GM21381 (cell line): ENCODE measurements around the gene PHACTR3.

Source experiments
- ATAC-seq: cut with Tn5 transposase; IDR thresholded peaks from one replicate; pipeline ENCODE4 v1.9.1; 2021; ENCODE audit warnings: mild to moderate bottlenecking, moderate library complexity; ENCODE audit not compliant: unreplicated experiment

The PHACTR3 gene

GRCh38 chr20:59774204-59774641 is 169.9 kb downstream of the PHACTR3 start:
- ATAC-seq, result no peak

DNA sequence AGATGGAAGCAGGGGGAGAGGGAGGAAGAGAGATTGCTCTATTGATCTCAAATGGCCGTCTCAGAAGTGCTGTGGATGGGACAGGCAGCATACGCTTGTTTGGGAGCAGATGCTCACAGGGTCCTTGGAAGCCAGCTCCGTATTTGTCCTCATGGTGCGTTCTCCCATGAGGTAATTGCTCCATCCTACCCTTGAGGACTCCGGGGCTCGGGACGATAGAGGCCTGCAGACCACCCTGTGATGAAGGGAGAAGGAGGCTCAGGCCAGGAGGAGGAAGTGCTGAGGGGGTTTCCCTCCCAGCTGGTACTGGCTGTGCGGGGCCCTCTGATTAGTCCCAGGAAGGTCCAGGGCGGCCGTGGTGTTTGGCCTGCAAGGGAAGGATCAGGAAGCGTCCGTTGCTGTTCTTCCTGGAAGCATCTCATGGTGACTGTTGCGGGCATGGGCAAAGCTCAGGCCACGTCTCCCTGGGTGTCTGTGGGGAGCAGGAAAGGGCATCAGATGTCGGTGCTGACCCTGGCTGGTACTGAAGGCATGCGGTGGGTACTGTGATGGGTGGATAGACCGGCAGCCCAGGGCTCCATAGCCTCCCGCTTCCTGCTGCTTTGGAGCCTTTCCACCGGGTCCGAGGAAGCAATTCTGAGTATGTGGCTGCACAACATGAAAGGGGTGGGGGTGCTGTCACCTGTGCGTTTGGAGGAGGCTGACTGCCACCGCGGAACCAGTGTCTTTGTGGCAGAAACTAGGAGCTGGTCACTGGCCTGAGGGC is 170.8 kb downstream of the PHACTR3 start:
- ATAC-seq, result no peak

DNA sequence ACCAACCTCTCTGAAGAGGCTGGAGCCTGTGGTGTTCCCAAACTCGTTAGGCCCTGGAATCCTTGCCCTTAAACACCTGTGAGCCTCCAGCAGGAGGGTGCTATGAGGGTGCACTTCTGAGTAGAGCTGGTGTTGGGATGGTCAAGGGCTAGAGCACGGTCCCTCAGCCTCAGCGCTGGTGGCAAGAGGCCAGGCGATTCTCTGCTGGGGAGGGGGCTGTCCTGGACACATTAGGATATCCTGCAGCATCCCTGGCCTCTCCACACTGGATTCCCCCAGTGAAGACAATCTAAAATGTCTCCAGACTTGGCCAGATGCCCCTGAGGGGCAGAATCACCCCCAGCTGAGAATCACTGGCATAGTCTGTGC is 171.3 kb downstream of the PHACTR3 start:
- no peak for ATAC-seq

DNA sequence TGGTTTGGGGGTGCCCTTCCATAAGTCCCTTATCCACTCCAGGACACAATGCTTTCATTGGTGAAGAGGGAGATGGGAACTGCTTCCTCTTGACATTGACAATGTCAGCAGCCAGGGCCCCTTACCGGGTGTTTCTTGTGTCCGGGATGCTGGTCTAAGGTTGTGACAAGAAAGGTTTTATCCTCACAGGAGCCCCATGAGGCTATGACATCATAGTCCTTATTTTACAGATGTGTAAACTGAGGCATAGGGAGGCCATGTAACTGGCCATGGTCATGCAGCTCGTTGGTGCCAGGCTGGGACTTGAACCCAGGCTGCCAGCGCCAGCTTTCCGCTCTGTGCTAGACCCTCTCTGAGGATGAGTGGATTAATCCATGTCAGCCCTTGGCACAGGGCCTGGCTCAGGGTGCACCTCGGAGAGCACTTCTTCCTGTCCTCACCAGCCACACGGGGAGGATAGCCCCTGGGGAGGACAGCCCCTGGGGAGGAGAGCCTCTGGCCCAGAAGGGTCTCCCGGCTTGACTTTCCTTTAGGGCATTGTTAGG is 171.8 kb downstream of the PHACTR3 start:
- ATAC-seq, result no peak

GRCh38 chr20:59776626-59777330 is 172.4 kb downstream of the PHACTR3 start:
- ATAC-seq, result no peak

DNA sequence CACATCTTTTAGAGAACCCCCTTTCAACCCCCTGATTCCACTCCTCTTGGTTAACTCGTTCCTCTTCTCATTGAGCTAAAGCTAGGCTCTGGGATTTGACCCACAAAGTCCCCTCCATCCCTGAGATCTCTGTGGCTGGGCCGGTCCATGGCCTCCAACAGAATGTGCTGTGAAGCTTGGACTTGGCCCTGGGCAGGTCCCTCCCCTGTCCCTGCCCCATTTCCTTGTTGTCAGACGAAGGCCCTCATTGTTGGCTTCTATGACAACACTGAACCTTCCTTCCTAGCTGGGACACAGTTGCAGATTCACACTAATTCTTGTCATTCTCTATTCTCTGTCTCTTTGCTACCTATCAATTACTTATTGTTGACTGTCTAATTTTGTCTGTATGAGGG is 173.0 kb downstream of the PHACTR3 start:
- no peak for ATAC-seq

GRCh38 chr20:59777814-59778575 is 173.7 kb downstream of the PHACTR3 start:
- ATAC-seq, result no peak

DNA sequence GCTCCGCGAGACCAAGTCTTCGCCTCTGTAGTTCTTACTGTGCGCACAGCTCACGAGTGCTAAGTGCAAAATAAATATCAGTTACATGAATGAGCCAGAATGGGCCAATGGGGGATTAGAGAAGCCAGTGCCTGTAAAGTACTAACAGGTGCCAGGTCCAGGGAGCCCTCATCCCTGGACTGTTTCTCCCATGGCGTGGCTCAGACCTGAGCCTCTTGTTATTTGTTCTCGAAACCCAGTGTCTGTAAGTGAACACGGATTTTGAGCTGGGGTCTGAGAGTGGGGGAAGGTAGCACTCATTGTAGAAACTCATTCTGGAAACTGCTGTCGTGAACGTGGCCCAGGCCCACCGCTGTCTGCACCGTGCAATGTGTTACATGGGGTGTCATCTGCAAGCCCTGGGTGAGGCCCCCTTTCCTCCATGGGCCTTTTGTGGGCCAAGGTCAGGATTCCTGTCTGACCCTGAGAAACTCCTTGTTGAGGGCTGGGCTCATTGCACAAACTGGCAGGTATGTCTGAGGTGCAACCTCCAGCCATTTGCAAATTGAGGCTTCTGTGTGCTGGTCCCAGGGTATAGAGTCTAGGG is 174.4 kb downstream of the PHACTR3 start:
- no peak for ATAC-seq

GRCh38 chr20:59779656-59780380 is 175.5 kb downstream of the PHACTR3 start:
- ATAC-seq, result no peak

- ATAC-seq, result no peak
These were observed 176.3 kb downstream of the PHACTR3 start for GRCh38 chr20:59780494-59781185.

- ATAC-seq, result no peak
These were observed 176.9 kb downstream of the PHACTR3 start for GRCh38 chr20:59781226-59781625.

- no peak for ATAC-seq
These were observed 178.8 kb downstream of the PHACTR3 start for GRCh38 chr20:59782986-59783640.

DNA sequence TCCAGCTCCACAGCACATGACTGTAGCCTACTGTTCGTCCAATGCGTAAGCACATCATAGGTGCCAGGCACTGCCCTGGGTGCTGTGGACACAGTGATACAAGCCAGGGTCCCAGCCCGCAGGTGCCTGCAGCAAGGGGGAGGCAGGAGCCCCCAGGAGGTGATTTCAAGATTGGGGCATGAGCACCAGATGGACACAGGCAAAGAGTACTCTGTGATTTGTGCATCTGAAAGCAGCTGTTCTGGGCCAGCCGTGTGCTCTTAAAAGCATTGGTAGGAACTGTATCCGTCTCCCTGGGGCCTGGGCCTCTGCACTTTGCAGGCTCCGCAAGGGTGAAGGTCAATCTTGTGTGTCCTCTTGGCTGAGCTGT is 179.3 kb downstream of the PHACTR3 start:
- ATAC-seq, result no peak

- no peak for ATAC-seq
These were observed 180.0 kb downstream of the PHACTR3 start for GRCh38 chr20:59784365-59784764.

- no peak for ATAC-seq
These were observed 180.7 kb downstream of the PHACTR3 start for GRCh38 chr20:59784791-59785668.

- no peak for ATAC-seq
These were observed 181.3 kb downstream of the PHACTR3 start for GRCh38 chr20:59785669-59785959.

DNA sequence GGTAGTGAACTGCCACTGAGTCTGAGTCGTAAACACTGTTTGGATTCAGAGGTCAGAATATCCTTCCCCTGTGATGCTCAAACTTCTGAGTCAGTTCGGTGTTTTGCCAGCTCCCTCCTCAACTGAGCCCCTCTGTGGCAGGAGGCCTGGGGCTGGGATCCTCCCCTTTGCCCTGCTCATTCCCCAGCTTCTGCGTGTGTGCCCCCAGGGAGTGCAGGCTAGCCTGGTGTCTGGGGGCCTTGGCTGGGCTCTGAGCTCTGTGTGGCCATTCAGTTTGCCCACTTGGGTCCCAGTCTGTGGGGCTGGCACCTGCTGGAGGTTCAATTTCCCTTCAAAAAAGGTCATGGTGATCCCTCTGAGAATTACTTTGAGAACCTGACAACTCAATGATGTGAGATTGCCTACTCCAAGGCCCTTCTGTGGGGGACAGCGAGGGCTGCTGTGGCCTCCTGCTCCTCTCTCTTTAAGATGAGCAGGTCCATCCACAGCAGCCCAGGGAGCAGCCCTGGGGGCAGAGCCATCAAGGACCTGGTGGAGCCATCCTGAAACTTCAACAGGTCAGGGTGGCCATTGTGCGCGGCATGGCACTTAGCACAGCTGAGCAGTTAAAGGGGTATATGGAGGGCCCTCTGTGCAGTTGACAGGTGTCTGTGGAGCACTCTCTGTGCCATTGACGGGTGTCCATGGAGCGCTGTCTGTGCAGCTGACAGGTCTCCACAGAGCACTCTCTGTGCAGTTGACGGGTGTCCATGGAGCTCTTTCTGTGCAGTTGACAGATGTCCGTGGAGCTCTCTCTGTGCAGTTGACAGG is 181.9 kb downstream of the PHACTR3 start:
- no peak for ATAC-seq
